ENCODE results near the gene HSPA12A.

- TF ChIP-seq EP300 (IDR thresholded peaks at IDR 0.05; ENCODE audit: low read length) (no peak), CREB1 (IDR thresholded peaks at IDR 0.05) (no peak), CREB1 (CRISPR knock-in tag; IDR thresholded peaks at IDR 0.05) (no peak), JUND (IDR thresholded peaks at IDR 0.05; ENCODE audit: borderline replicate concordance, low read depth, low read length) (no peak), JUND (tag; IDR thresholded peaks at IDR 0.05; ENCODE audit: borderline replicate concordance, low read depth, low read length) (no peak), POLR2A (conservative IDR thresholded peaks at IDR 0.05) (no peak), TEAD2 (tag; IDR thresholded peaks at IDR 0.05) (no peak), CHD4 (IDR thresholded peaks at IDR 0.05; ENCODE audit: insufficient read depth, insufficient replicate concordance, low read depth, low read length, poor library complexity, severe bottlenecking) (no peak)
- TF ChIP-seq, protein P1, sequence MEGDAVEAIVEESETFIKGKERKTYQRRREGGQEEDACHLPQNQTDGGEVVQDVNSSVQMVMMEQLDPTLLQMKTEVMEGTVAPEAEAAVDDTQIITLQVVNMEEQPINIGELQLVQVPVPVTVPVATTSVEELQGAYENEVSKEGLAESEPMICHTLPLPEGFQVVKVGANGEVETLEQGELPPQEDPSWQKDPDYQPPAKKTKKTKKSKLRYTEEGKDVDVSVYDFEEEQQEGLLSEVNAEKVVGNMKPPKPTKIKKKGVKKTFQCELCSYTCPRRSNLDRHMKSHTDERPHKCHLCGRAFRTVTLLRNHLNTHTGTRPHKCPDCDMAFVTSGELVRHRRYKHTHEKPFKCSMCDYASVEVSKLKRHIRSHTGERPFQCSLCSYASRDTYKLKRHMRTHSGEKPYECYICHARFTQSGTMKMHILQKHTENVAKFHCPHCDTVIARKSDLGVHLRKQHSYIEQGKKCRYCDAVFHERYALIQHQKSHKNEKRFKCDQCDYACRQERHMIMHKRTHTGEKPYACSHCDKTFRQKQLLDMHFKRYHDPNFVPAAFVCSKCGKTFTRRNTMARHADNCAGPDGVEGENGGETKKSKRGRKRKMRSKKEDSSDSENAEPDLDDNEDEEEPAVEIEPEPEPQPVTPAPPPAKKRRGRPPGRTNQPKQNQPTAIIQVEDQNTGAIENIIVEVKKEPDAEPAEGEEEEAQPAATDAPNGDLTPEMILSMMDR (IDR thresholded peaks at IDR 0.05 in 2 of 3, conservative IDR thresholded peaks at IDR 0.05 in 1 of 3; ENCODE audit: insufficient read depth in 2 of 3, low read depth in 1 of 3, low read length in 3 of 3), result no peak
These were observed 54.1 kb downstream of the HSPA12A start for GRCh38 chr10:116688241-116688711.

All from K562 (cell line).